Right kidney (tissue), 1 donor: ENCODE data around the gene PPP1R13B.
A peak's percentile ranks its signal among the peaks of the same experiment; 100 is the strongest.

ENCODE experiments used
- DNase-seq: peaks from one replicate; pipeline ENCODE4 v3.0.0-alpha.2; 2016

PPP1R13B gene

DNA sequence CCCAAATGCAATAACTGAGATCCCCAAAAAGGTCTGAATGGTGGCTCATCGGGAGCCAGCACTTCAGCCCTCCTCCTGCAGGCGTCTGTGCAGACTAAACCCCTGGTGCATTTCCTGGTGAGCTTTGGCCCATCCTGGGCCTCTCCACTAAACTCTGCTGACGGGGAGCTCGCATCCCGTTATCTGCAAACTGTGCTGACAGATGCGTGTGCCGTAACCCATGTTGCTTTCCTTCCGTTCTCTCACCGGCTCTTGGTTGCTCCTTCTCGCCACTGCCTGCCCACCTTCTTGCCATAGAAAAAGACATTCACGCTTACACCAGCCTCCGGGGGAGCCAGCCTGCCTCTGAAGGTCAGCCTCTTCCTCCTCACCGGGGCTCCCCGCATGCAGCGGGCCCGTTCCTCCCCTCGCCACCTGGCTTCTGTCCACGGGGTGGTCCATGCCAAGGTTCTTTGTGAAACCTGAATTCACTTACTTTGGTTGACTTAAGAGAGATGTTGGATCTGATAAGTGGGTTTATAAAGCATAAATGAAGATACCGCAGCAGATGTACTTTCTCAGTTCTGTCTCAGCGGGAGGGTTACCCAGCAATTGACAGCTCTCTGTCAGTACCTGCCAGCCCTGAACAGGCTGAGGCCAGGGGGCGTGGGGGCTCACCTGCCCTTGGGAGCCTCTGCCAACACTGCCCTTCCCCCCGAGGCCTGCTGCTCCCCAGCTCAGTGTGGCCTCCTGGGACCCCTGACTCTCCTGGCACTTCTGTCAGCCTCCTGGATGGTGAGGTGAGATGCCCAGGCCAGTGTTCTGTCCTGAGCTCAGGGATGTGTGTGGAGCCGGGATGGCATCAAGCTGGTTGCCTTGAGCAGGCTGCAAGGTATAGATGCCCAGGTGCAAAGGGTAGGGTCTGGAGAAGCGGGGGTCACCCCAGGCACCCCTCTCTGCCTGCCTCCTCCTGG is 117.6 kb downstream of the PPP1R13B start:
- no peak for DNase-seq

DNA sequence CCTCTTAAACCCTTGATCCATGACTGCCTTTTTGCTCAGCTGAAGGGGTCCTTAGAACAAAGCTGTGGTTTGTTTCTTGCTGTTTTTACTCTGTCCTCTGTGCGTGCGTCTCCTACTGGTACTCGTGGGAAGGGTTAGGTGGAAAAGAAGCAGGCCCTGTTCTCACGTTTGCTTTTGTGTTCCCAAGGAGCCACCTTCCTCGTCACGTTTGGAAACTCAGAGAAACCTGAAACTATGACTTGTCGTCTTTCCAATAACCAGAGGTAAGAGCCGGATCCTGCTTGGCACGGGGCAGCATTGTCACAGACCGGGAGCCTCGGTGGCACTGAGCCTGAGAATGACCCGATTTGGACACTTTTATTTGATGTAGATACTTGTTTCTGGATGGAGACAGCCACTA is 118.7 kb downstream of the PPP1R13B start:
- DNase-seq: no peak

DNA sequence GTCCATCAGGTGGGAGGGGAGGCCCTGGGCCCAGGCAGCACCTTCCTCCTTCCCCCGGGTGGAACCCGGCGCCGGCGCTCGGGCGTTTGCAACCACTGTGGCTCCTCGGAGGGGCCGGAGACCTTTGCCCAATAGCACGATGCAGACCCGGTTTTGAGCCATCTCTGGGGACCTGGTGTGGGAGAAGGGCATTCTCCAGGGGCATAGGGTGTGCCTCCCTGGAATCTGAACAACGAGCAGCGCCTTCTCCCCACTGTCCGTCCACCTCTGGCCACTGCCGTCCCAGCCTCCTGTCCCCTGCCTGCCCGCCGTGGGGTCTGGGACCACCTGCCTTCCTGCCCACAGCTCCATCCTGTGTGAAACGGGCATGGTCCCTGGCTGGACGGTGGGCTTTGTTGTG is 119.2 kb downstream of the PPP1R13B start:
- DNase-seq: no peak

DNA sequence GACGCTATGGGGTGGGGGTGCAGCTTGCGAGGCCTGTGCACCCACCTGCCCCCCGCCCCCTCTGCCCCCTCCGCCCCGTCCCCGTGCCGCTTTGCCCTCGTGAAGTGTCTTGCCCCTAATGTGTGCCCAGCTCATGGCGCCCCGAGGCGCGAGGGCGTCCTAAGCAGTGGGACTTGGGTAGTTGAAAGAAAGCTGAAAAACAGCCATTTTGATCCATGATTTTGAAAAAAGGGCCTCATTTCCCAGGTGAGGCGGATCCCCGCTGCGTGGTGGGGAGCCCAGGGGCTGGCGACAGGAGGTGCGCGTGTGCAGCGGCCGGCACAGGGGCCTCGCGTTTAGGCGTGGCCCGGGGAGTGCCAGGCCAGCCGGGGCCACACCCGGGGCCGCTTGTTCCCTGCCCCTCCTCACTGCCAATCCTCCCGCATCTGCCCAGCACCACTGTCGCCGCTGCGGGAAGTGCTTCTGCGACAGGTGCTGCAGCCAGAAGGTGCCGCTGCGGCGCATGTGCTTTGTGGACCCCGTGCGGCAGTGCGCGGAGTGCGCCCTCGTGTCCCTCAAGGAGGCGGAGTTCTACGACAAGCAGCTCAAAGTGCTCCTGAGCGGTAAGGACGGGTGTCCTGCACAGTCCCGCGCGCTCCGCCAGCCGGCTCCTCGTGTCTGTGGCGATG is 119.9 kb downstream of the PPP1R13B start:
- DNase-seq: no peak

DNA sequence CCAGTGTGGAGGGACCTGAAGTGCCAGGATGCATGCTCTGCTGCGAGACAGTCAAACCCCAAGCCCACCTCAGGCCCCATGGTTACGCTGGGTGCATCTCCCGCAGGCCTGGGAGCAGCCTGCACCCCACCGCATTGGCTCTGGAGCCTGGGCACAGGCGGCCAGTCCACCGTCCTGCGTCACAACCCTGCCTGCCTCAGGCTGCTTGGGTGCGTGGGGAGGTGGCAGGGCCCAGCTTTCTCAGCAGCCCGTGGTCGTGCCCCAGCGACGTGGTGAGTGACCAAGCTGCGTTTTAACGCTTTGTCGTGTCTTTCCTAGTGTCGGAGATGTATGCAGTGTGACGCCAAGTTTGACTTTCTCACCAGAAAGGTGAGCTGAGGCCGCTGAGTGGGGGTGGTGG is 120.9 kb downstream of the PPP1R13B start:
- no peak for DNase-seq

DNA sequence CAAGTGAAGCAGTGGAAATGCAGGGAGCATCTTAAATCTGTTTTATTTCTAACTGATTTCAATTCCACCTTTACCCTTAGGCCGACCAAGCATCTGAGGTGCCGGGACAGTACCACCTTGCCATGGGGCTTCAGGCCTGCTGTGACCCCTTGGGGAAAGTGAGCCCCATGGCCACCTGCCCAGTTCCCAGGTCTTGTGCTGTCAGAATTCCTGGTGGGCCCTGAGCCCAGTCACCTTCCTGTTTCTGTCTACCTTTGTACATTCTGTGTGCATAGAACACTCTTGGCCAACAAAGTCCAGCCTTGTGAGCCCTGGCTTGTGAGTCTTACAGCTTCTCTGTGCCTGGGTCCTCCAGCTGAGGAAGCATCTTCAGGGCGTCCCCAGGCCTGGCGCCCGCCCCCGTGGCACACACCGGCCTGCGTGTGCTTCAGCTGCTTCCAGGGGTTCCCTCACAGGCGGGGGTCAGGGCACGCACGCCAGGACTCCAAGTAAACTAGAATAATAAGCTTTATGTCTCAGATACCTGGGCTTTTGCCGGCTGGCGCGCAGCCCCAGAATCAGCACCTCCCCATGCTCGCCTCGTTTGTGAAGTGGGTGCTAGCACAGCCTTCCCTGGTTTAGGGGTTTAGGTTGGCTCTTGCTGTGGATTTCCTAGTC is 121.5 kb downstream of the PPP1R13B start:
- DNase-seq: no peak

DNA sequence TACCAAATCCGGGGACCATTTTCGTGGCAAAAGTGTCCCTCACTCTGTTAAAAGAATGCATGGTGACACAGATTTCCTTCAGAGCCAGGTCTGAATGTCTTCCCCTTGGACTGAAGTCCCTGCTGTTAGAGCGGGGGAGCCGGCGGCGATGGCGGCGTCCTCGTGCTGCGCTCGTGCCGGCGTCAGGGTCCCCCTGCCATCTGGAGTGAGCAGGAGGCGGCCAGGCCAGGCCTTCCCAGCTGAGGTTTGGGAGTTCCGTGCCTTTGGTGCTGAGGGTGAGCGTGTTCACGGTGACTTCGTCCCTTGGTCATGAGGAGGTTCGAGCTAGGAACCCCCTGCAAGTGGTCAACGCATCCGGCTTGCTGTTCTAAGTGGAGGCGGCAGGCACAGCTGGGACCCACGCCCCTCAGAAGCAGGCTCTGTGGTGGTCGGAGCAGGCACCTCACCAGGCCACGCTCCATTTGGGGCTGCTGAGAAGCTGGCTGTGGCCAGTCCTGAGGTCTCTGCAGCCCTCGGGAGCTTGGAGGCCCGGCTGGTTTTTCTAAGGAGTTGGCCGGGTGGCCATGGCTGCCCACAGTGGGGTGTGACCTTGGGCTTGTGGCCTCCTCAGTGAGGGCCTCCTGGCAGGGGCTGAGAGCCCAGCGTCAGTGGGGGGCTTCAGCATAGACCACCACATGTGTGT is 122.2 kb downstream of the PPP1R13B start:
- DNase-seq: no peak

DNA sequence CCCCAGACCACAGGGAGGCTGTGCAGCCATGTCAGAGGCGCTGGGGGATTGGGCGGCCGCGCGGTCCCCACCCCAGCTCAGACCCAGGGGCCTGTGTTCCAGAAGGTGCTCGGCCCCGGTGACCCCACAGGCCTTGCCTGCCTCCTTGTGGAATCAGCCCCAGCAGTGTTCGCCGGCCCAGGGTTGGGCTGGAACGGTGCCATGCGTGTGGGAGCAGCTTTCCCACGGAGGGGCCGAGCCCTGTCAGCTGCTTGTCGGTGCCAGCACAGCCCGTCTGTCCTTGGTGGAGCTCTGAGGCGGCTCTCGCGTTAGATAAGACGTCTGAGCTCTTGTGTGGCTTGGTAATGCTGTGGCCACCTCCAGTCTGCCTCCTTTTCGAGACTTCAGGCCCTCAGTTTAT is 123.3 kb downstream of the PPP1R13B start:
- no peak for DNase-seq

DNA sequence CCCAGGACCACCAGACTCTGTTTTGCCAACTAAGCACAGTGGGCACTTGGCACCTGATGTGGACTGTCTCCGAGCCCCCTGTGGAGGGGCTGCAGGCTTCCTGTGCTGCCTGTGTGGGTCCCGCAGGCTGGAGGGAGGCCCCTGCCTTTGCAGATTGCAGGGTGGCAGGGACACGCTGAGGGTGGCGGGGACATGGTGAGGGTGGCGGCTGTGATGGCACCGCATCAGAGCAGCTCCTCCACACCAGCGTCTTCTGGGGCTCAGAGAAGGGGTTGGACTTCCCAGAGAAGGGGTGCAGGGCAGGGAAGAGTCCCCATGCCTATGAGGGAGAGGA is 123.7 kb downstream of the PPP1R13B start:
- DNase-seq: no peak

DNA sequence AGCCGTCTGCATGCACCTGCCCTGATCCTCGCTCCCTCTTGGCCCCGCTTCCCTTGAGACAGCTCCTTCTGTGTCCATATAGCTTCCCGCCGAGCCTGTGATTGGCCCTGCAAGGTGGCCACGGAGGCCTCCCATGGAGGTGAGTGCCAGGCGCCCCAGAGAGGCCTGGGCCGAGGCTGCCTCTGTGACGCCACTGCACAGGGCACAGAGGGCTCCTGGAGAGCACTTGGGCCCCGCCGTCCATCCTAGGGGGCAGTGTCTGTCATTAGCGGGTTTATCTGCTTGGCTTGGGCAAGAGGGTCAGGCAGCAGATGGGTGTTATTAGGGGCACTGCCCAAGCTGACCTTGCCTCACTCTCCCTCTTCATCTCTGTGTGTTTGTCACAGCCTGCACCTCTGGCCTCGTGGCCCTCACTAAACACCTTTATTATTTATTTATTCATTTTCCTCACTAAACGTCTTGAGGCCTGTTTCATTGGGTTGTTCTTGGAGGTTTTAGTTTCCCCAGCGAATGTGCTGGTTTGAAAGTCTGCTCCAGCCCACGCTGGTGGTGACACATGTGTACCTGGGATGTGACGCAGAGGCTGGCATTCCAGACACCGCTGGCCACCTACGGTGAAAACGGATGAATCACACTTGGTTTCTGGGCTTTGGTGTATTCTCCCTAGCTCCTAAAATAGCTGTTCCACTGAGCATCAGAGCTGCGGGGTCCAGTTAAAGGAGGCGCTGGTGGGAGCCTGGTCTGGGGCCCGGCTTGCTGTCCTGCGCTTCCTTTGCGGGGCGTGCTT is 125.8 kb downstream of the PPP1R13B start:
- no peak for DNase-seq

DNA sequence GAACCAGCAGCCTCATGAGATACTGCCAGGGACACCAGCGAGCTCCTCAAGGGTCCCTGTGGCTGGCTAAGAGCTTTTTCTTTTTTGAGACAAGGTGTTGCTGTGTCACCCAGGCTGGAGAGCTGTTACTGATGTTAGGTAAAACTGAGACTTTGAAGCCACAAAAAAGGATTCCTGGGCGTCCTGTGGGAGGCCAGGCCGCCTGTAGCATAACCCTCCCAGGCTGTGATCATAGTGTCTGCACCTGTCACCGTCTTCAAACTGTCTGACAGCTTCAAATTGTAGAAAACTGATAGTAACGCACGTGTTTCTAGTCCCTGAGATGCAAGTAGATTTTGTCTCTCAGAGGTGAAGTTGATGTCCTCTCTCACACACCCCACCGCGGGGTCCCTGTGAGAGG is 127.6 kb downstream of the PPP1R13B start:
- no peak for DNase-seq

DNA sequence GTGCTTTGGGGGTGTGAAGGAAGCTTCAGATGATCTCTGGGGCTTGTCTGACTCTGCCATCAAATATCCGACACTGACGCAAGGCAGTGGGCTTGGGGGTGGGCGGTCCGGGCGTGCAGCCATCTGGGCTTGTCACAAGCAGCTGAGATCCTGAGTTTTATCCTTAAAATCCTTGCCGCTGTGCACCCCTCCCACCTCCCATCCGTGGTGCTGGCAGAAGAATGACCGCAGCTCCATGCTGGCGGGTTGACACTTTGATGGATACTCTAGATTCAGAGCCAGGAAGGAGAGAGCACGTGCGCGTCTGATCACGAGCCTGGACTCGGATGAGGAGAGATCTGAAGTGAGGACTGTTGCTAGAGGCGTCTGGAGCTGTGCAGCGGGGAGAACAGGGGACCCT is 128.8 kb downstream of the PPP1R13B start:
- DNase-seq: no peak

DNA sequence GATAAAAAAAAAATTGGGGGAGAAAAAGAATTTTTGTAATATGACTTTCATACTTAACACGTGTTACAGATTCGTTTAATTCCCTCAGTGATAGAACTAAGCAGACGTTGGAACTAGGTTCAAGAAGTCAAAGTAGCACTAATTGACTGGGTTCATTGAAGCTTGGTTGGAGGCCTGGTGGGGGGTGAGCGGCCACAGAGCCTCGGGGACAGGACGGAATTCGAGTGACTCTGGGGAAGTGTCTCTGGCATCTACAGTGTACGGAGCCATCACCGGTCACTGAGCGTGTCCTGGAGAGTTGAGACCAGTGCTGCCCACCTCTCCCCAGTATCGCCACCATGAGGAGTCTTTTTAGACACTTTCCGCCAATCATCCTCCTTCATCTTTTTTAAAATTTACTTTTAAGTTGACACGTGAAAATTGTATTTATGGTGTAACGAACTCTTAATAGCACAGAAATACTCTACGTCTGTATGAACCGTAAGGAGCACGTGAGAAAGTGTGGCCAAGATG is 130.4 kb downstream of the PPP1R13B start:
- DNase-seq: no peak

DNA sequence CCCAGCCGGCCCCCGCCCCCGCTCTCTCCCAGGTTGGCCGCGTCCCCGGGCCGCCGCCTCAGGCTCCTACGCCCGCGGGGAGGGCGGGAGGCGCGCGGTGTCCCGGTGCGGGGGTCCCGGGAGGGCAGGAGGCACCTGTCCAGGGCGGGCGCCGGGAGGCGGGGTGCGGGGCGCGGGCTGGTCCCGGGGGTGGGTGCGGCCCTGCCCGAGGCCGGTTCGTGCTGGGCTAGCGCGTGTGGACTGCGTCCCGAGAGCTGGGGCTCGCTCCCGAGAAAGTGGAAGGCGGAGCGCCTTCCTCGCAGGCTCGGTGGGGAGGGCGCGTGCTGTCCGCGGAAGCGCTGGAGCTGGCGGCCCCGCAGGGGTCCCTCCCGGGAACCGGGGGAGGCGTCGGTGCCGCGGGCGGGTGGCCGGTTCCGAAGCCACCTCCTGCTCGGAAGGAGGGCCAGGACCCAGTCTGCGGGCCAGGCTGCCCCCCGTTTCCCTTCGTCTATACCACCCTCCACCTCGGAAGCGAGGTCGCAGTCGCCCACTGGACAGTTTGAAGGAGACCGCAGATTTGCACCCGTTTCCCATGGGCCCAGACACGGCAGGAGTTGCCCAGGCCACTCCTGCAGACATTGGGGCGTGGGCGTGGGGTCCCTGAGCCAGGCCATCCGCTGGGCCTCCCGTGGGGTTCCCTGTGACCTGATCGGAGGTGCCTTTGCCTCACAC is 131.1 kb downstream of the PPP1R13B start:
- DNase-seq: peak; percentile 41

DNA sequence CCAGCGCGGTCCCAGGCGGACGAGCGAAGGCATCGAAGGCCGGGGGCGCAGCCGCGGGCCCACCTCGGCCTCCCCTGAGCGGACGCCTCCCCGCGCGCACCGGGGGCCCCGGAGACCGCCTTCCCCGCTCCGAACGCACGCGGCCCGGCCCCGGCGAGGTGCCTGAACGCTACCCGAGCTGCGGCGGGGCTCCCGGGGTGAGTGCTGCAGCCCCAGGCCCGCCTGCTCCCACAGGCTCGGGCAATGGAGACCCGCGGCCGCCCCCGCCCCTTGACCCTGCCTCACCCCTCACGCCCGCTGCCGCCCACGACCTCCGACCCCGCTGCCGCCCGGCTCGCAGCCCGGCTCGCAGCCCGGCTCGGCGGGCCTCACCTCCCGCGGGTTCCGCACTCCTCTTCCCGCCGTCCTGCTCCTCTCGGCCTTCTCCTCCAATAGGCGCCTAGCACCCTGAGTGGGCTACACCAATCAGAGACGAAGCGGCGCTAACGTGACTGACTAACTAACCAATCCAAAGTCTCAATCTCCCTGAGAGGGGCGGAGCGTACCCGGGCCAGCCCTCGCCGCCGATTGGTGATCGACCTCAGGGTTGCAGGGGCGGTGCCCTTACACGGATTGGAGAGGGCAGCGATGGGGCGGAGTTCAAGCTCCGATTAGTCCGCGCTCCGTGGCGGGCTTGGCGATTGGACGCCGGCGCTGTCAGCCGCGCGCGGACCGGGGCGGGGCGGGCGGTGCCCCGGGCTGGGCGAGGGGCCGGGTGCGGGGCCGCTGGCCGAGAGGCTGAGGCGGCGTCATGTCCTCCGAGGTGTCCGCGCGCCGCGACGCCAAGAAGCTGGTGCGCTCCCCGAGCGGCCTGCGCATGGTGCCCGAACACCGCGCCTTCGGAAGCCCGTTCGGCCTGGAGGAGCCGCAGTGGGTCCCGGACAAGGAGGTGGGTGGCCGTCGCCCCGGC is 132.0 kb downstream of the PPP1R13B start, which contains the start of the genes XRCC3 and ZFYVE21:
Gene XRCC3, minus strand, starts transcription at position 400 of the 949 bp plus-strand sequence. CDS start 4,364 bp downstream, outside the sequence.
Gene ZFYVE21, plus strand, starts transcription at position 759 of the 949 bp plus-strand sequence. Its CDS starts 32 bp downstream, at position 791.
- DNase-seq: peak; percentile 94

DNA sequence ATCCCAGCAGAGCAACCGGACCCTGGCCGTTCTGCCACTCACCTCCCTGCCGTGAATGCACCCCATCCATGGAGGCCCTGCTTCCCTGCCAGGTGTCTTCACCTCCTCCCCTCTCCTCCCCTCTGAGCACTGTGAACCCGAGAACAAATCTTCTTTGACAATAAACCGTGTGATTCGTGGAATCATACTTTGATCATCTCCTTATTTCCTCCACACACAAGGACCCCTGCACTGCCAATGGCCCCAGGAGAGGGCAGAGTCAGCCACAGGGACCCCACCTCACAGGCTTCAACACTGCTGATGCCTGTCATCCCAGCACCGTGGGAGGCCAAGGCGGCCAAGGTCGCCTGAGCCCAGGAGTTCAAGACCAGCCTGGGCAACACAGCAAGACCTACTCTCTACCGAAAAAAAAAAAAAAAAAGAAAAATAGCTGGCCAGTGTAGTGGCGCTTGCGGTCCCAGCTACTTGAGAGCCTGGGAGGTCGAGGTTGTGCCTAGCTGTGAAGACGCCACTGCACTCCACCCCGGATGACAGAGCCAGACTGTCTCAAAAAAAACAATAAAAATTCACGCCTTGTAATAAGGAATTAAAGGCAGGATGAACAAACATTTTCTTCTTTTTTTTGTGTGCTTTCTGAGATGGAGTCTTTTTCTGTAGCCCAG is 133.2 kb downstream of the PPP1R13B start:
- no peak for DNase-seq

DNA sequence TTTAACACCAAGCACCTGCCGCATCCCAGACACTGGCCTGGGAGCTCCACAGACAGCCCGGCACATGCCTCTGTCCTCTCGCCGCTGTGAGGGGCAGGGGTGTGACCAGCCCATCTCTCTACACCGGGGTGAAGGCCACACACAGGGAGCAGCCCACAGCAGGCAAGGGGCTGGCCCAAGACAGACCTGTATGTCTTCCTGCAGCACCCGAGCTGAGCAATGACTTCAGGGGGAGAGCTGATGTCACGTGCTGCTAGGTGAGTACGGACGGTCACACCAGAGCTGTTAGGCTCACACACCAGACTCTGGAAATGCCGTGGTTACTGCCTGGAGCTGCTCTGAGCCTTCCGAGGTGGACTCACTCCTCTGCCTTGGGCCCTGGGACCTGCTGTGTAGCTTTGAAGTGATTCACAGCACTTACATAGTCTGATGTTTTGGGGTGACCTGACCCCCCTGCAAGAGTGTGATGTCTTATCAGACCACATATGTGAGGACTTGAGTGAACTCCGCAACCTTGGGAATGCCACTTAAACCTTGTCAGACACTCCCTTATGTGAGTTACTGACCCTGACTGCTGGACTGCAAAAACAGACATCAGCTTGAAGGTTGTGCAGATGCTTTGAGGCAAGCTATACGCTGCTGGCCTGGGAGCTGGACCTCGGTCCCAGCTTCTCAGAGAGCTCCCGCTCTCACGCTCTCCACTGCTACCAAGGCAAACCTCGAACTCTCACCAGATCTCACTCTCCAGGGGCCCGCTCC is 133.9 kb downstream of the PPP1R13B start:
- DNase-seq: no peak

DNA sequence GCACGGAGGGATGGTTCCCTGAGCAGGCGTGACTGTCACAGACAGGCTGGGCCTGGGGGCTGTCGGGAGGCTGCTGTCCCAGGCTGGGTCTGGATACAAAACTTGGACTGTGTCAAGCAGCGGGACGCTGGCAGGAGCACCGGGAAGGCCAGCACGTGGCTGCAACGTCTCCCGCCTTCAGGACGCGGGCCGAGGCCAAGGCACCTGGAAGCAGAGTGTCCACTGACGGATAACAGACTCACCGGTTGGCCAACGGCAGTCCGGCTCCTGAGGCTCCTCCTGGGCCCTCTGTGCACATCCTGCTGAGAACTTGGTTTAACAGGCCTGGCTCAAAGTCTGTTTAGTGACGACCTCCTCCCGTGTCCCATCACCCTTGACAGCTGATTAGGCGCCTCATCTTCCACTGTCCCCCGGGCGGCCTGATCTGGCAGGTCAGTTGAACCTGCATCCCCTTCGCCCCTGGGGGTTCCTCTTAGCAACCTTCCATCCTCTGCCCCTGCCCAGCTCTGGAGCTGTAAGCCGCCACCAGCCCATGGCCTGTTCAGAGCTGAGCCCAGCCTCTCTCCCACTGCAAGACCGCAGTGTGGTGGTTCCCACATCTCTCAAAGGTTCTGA is 134.6 kb downstream of the PPP1R13B start:
- no peak for DNase-seq
